GM12878 (cell line): ENCODE data around the gene RICTOR. TPM values are rescaled to one million over a fixed set of nuclear protein-coding genes. Genes with fewer than 3 reads are reported as not detected.

Source experiments
- ATAC-seq: fragments of 200-7000 bp; cut with Tn5 transposase; 3 replicates; pipeline ENCODE4 v1.9.1; 2020; ENCODE audit warnings: mild to moderate bottlenecking, moderate library complexity
- BruUV-seq: library from RNA; stranded (reverse); fragments of 400-500 nt; replicated peaks from 2 replicates; lab custom pipeline; 2021; lab: Mats Ljungman, UMichigan
- CTCF ChIA-PET: fragments of 300-600 bp; sonication (Branson Sonifier 250); formaldehyde crosslinking; extraction: SDS; loops from one replicate; lab custom pipeline; 2021; ENCODE audit warnings: inconsistent platforms; lab: Yijun Ruan, JAX
- POLR2A ChIA-PET: fragments of 350-600 bp; formaldehyde crosslinking; extraction: SDS; loops from one replicate; lab custom pipeline; 2021; ENCODE audit warnings: inconsistent platforms; lab: Charles Lee
- RAD21 ChIA-PET: fragments of 300-600 bp; sonication (Branson Sonifier 250); formaldehyde crosslinking; loops from one replicate; lab custom pipeline; 2023; ENCODE audit warnings: antibody characterized with exemption; ENCODE audit not compliant: unreplicated experiment; lab: Charles Lee
- SMC1A ChIA-PET: fragments of 300-600 bp; sonication (Branson Sonifier 250); formaldehyde crosslinking; loops from one replicate; lab custom pipeline; 2023; ENCODE audit not compliant: unreplicated experiment, uncharacterized antibody; lab: Charles Lee
- DNase-seq: peaks from one replicate; pipeline ENCODE4 v3.0.0-alpha.2; 2011; ENCODE audit warnings: low read depth, low spot score
- FAIRE-seq: peaks from 3 replicates; lab custom pipeline; 2011; peaks lifted over from hg19 to GRCh38; lab: Jason Lieb, UNC
- H2AFZ ChIP-seq: 2 replicates; pipeline ENCODE4 v1.6.0; 2011; ENCODE audit warnings: low read depth, low read length, control low read depth; ENCODE audit not compliant: control insufficient read depth
- H3K27ac ChIP-seq: 2 replicates; pipeline ENCODE4 v1.5.1; 2011; ENCODE audit warnings: control low read depth; ENCODE audit not compliant: control insufficient read depth, insufficient read depth
- H3K27me3 ChIP-seq, 2 experiments: replicated peaks in 1 of 2; 2 replicates each; pipeline versions ENCODE4 v1.6.0 to v1.6.1; 2011; ENCODE audit warnings: low read length in 1 of 2; ENCODE audit not compliant: control insufficient read depth in 2 of 2, insufficient read depth in 2 of 2
- H3K36me3 ChIP-seq, 2 experiments: 2 replicates each; pipeline ENCODE4 v1.5.1; 2011; ENCODE audit warnings: low read length in 1 of 2; ENCODE audit not compliant: control insufficient read depth in 2 of 2, insufficient read depth in 2 of 2
- H3K4me1 ChIP-seq: 2 replicates; pipeline ENCODE4 v1.6.1; 2011; ENCODE audit warnings: mild to moderate bottlenecking, low read length, moderate library complexity, mixed read lengths; ENCODE audit not compliant: control insufficient read depth, insufficient read depth
- H3K4me2 ChIP-seq: 2 replicates; pipeline ENCODE4 v1.6.0; 2011; ENCODE audit warnings: control low read depth; ENCODE audit not compliant: control insufficient read depth, insufficient read depth
- H3K4me3 ChIP-seq: fragments of 200-600 bp; sonication (generic); 2 replicates; pipeline ENCODE4 v1.5.1; 2016
- H3K79me2 ChIP-seq: 2 replicates; pipeline ENCODE4 v1.6.0; 2011; ENCODE audit warnings: low read length; ENCODE audit not compliant: control insufficient read depth, insufficient read depth
- H3K9ac ChIP-seq: 2 replicates; pipeline ENCODE4 v1.8.0; 2011; ENCODE audit warnings: low read length, control low read depth, mixed read lengths; ENCODE audit not compliant: control insufficient read depth, insufficient read depth
- H3K9me3 ChIP-seq: replicated peaks from 3 replicates; pipeline ENCODE4 v1.5.1; 2011; ENCODE audit warnings: mild to moderate bottlenecking, low read length; ENCODE audit not compliant: control insufficient read depth, insufficient read depth
- H4K20me1 ChIP-seq: 2 replicates; pipeline ENCODE4 v1.6.0; 2011; ENCODE audit not compliant: control insufficient read depth, insufficient read depth
- CBX5 ChIP-seq: sonication (generic); IDR thresholded peaks from 2 replicates; pipeline ENCODE4 v1.6.1; 2016; ENCODE audit warnings: low read depth, moderate library complexity, mild to moderate bottlenecking, inconsistent platforms
- CHD1 ChIP-seq: IDR thresholded peaks from 2 replicates; pipeline ENCODE4 v1.6.1; 2012; ENCODE audit warnings: low read depth, low read length, improper control_type of control experiment
- CREM ChIP-seq: IDR thresholded peaks from 2 replicates; pipeline ENCODE4 v1.6.1; 2014; ENCODE audit warnings: antibody characterized with exemption, low read depth
- CUX1 ChIP-seq: IDR thresholded peaks from 2 replicates; pipeline ENCODE4 v1.6.1; 2012; ENCODE audit warnings: improper control_type of control experiment, low read depth, low read length; ENCODE audit not compliant: insufficient replicate concordance
- EZH2 ChIP-seq: IDR thresholded peaks from 2 replicates; pipeline ENCODE4 v1.6.1; 2012; ENCODE audit warnings: low read depth, mild to moderate bottlenecking, control low read depth, inconsistent platforms, low read length, borderline replicate concordance; ENCODE audit not compliant: control insufficient read depth
- FOXK2 ChIP-seq: fragments of 450-650 bp; IDR thresholded peaks from 2 replicates; pipeline ENCODE4 v1.6.1; 2017; ENCODE audit warnings: mild to moderate bottlenecking, moderate library complexity
- HSF1 ChIP-seq: fragments of 150-350 bp; IDR thresholded peaks from 2 replicates; pipeline ENCODE4 v1.6.1; 2014; ENCODE audit warnings: mild to moderate bottlenecking, low read depth, low read length
- NR2C2 ChIP-seq: IDR thresholded peaks from 2 replicates; pipeline ENCODE4 v1.6.1; 2011; ENCODE audit warnings: borderline replicate concordance, low read depth; ENCODE audit not compliant: control insufficient read depth, insufficient read length
- SIN3A ChIP-seq: IDR thresholded peaks from 2 replicates; pipeline ENCODE4 v1.6.1; 2012; ENCODE audit warnings: low read depth, low read length, improper control_type of control experiment
- TCF12 ChIP-seq: IDR thresholded peaks from 2 replicates; pipeline ENCODE4 v1.6.1; 2011; ENCODE audit warnings: low read depth, mild to moderate bottlenecking, low read length
- ZNF592 ChIP-seq: fragments of 450-650 bp; IDR thresholded peaks from 2 replicates; pipeline ENCODE4 v1.6.1; 2017; ENCODE audit warnings: mild to moderate bottlenecking, moderate library complexity
- WGBS: methylation state at CpG from one replicate; pipeline ENCODE4 v1.1.6; 2016; ENCODE audit warnings: low lambda C conversion rate; ENCODE audit not compliant: insufficient replicate concordance, insufficient coverage; ENCODE audit errors: missing lambda C conversion rate; 5-methylcytosine and 5-hydroxymethylcytosine counted together
- in situ Hi-C: fragments of 300-500 bp; cut with MboI; formaldehyde crosslinking; loops from 9 replicates; pipeline ENCODE4 v1.14.3; 2018; ENCODE audit warnings: mixed read lengths
- intact Hi-C: fragments of 100-400 bp; cut with micrococcal nuclease; formaldehyde crosslinking; loops from one replicate; pipeline ENCODE4 v1.14.2; 2022; ENCODE audit not compliant: unreplicated experiment
- polyA plus RNA-seq, 11 experiments: library from polyadenylated mRNA; depleted of rRNA in 4 of 11; unstranded in 6 of 11; stranded (reverse) in 5 of 11; fragments of >200 nt; fragmentation: Nextera tagmentation in 4 of 11; fragmentation: Illumina TruSeq in 1 of 11; extraction: Ambion mirVana in 4 of 11; extraction: Trizol in 1 of 11; gene quantifications; 1 replicate in 1 of 11; 2 replicates in 10 of 11; pipeline versions ENCODE4 v1.2.1 to v1.2.3, GENCODE V29; 2011 to 2016; ENCODE audit warnings: inconsistent platforms in 2 of 11, missing spikeins in 2 of 11, low read depth in 1 of 11
- total RNA-seq, 4 experiments: library from RNA; depleted of rRNA in 3 of 4; stranded (reverse); fragments of >200 nt in 3 of 4; fragmentation: Illumina TruSeq in 1 of 4; extraction: Trizol in 1 of 4; gene quantifications; 2 replicates each; pipeline versions ENCODE4 v1.2.1 to v1.2.3, GENCODE V29; 2013 to 2021

The RICTOR gene
- total and polyA plus RNA-seq, 10 of the 15 experiments (the other 5 are each of a cell fraction or from before 2014, with no cell fraction given), result 2.7 to 23.0 (median 6.9) TPM

- H3K4me2 ChIP-seq, result no peak overlapping the region
- FAIRE-seq (no peak), ATAC-seq (no peak), DNase-seq (no peak)
- no peaks in the 10 kb centered on the region for H4K20me1 ChIP-seq
- CTCF ChIA-PET, result no interaction called here
- no peak overlapping the region for H3K9ac ChIP-seq
- in situ Hi-C loops (no loop called here), intact Hi-C loops (no loop called here)
- no peaks in the 10 kb centered on the region for H3K9me3 ChIP-seq
- 86% methylated on average over 4 of the region's 4 CpGs for WGBS
- no peak overlapping the region for H2AFZ ChIP-seq
- H3K79me2 ChIP-seq, result no peaks in the 10 kb centered on the region
- H3K27ac ChIP-seq, result no peak overlapping the region
- TF ChIP-seq ZNF592, result no peak
- no peak for TF ChIP-seq EZH2
- no peak for TF ChIP-seq FOXK2
- TF ChIP-seq CBX5, result no peak
- TF ChIP-seq NR2C2, result no peak
- TF ChIP-seq CHD1, result no peak
- TF ChIP-seq TCF12, result no peak
- TF ChIP-seq CUX1, result no peak
- TF ChIP-seq SIN3A, result no peak
- no peak for TF ChIP-seq HSF1
- TF ChIP-seq CREM, result no peak
- H3K27me3 ChIP-seq, result no peaks in the 10 kb centered on the region
- POLR2A ChIA-PET, result no interaction called here
- H3K4me3 ChIP-seq, result no peak overlapping the region
- H3K36me3 ChIP-seq, result peaks cover 5 to 27% of the 10 kb centered on the region in 2 experiments
- no TSS peak for BruUV-seq
- no peaks in the 10 kb centered on the region for H3K4me1 ChIP-seq
- SMC1A ChIA-PET, result no interaction called here
- RAD21 ChIA-PET, result no interaction called here
Observed at GRCh38 chr5:38953426-38954012, 120.7 kb downstream of the RICTOR start.
